Pancreas (tissue), 10 donors: Measurements from ENCODE around the gene S100A1. TPM values are rescaled to one million over a fixed set of nuclear protein-coding genes. Genes with fewer than 3 reads are reported as not detected.

Experiments
- ATAC-seq, 4 donors: fragments of 200-7000 bp; cut with Tn5 transposase; one replicate each; pipeline versions ENCODE4 v1.8.0 to v1.9.1; 2020; ENCODE audit warnings: mild to moderate bottlenecking in 4 of 4, moderate library complexity in 4 of 4
- DNase-seq, 6 donors: peaks; one replicate each; pipeline ENCODE4 v3.0.0-alpha.2; 2020
- FAIRE-seq: peaks from 2 replicates; lab custom pipeline; 2012; peaks lifted over from hg19 to GRCh38; lab: Jason Lieb, UNC
- H3K27ac ChIP-seq, 4 donors: fragments of 200-600 bp; sonication (generic); 1 replicate in 3 of 4; 2 replicates in 1 of 4; pipeline versions ENCODE4 v1.5.0 to v1.8.0; 2020
- H3K27me3 ChIP-seq, 4 donors: fragments of 200-600 bp; one replicate each; pipeline ENCODE4 v1.8.0; 2021
- H3K36me3 ChIP-seq, 3 donors: fragments of 200-600 bp; sonication (generic) in 1 of 3; one replicate each; pipeline versions ENCODE4 v1.5.0 to v1.8.0; 2020 to 2021
- H3K4me1 ChIP-seq, 3 donors: fragments of 200-600 bp; one replicate each; pipeline ENCODE4 v1.8.0; 2021
- H3K4me3 ChIP-seq, 4 donors: fragments of 200-600 bp; sonication (generic) in 2 of 4; one replicate each; pipeline versions ENCODE4 v1.5.0 to v1.8.0; 2020 to 2021
- H3K9me3 ChIP-seq, 4 donors: fragments of 200-600 bp; one replicate each; pipeline ENCODE4 v1.8.0; 2021
- CTCF ChIP-seq, 4 donors: fragments of 200-600 bp; sonication (generic) in 3 of 4; IDR thresholded peaks; one replicate each; pipeline versions ENCODE4 v1.5.0 to v1.8.0; 2021; ENCODE audit warnings: antibody characterized with exemption in 4 of 4
- WGBS, 2 donors: extraction: QIAGEN DNeasy Blood & Tissue Kit; methylation state at CpG; one replicate each; pipeline ENCODE4 v1.1.7; 2013; 5-methylcytosine and 5-hydroxymethylcytosine counted together
- intact Hi-C, 3 donors: fragments of 100-400 bp; cut with DNase I; formaldehyde crosslinking; loops; one replicate each; pipeline versions ENCODE4 v1.11.1 to v1.14.2; 2022
- polyA plus RNA-seq, 2 donors: library from polyadenylated mRNA; stranded (reverse); fragments of 200-250 nt; gene quantifications; one replicate each; pipeline ENCODE4 v1.2.3, GENCODE V29; 2013
- total RNA-seq, 6 donors: library from RNA; stranded (reverse); fragmentation: NEBNext Ultra II Directional in 4 of 6; extraction: Animal tissue kit (Norgen Biotek cat#: 25700) in 4 of 6; gene quantifications; one replicate each; pipeline versions ENCODE4 v1.2.1 to v1.2.4, GENCODE V29; 2021 to 2023
- donor health status: healthy with polysubstance abuse.
- donor health status: DM: no; HTN: no; CAD: no; lungs with moderate emphysema.
- donor health status: DM: no; HTN: no; CAD: no.
- donor health status: control.
- donor health status: control.
- donor health status: Bipolar disorder and iron deficiency.
- donor health status: DM: yes; HTN: yes; CAD: no.
- donor health status: DM: no; HTN: no; CAD: no.
- donor health status: DM: no; HTN: no; CAD: no.
- donor health status: DM: yes; HTN: yes; CAD: no.

S100A1 gene
- total and polyA plus RNA-seq, 8 donors, result 1.9 to 14.0 (median 4.0) TPM

GRCh38 chr1:153608742-153609584 lies 19.3 kb upstream of the S100A1 start:
- ATAC-seq, result peak in 3 of 4 donors; percentile 6 to 55 (median 32)
- peaks cover 0 to 11% (median 0%) of the 10 kb centered on the region in 3 donors for H3K36me3 ChIP-seq
- H3K27me3 ChIP-seq, result no peaks in the 10 kb centered on the region
- TF ChIP-seq CTCF (IDR thresholded peaks at IDR 0.05), result no peak
- peak overlapping the region in 1 of 4 donors; percentile 18 for H3K4me3 ChIP-seq
- DNase-seq, result peak in 2 of 6 donors; percentile 52 to 62
- intact Hi-C loops, result no loop called here
- peak overlapping the region in 2 of 4 donors; percentile 46 to 73 for H3K27ac ChIP-seq
- H3K9me3 ChIP-seq, result no peaks in the 10 kb centered on the region
- no peaks in the 10 kb centered on the region for H3K4me1 ChIP-seq
- WGBS, 2 donors, result 72 to 76% methylated on average over 19 of the region's 19 CpGs
- FAIRE-seq, result no peak

GRCh38 chr1:153609585-153609907 lies 18.7 kb upstream of the S100A1 start:
- 57 to 64% methylated on average over 6 of the region's 6 CpGs for WGBS, 2 donors
- FAIRE-seq (no peak), DNase-seq (no peak), ATAC-seq (no peak)
- H3K4me1 ChIP-seq, result no peaks in the 10 kb centered on the region
- TF ChIP-seq CTCF (IDR thresholded peaks at IDR 0.05), result no peak
- H3K9me3 ChIP-seq, result no peaks in the 10 kb centered on the region
- no peak overlapping the region for H3K4me3 ChIP-seq
- H3K36me3 ChIP-seq, result peaks cover 0 to 11% (median 0%) of the 10 kb centered on the region in 3 donors
- H3K27me3 ChIP-seq, result no peaks in the 10 kb centered on the region
- intact Hi-C loops, result no loop called here
- H3K27ac ChIP-seq, result peak overlapping the region in 2 of 4 donors; percentile 46 to 73

GRCh38 chr1:153610334-153610733 lies 17.9 kb upstream of the S100A1 start:
- DNase-seq (no peak), FAIRE-seq (no peak), ATAC-seq (no peak)
- Histone ChIP-seq H3K9me3 (no peaks in the 10 kb centered on the region), H3K36me3 (peaks cover 0 to 11% (median 0%) of the 10 kb centered on the region in 3 donors), H3K27me3 (no peaks in the 10 kb centered on the region), H3K4me3 (no peak overlapping the region), H3K4me1 (no peaks in the 10 kb centered on the region), H3K27ac (peak overlapping the region in 1 of 4 donors; percentile 73)
- intact Hi-C loops, result no loop called here
- WGBS, 2 donors, result 66 to 89% methylated on average over 4 of the region's 4 CpGs
- TF ChIP-seq CTCF (IDR thresholded peaks at IDR 0.05), result no peak

GRCh38 chr1:153610811-153611301 lies 17.4 kb upstream of the S100A1 start:
- H3K27ac ChIP-seq, result no peak overlapping the region
- no peaks in the 10 kb centered on the region for H3K9me3 ChIP-seq
- ATAC-seq (no peak), FAIRE-seq (no peak), DNase-seq (peak in 1 of 6 donors; percentile 14)
- peaks cover 0 to 11% (median 0%) of the 10 kb centered on the region in 3 donors for H3K36me3 ChIP-seq
- H3K4me1 ChIP-seq, result no peaks in the 10 kb centered on the region
- no peaks in the 10 kb centered on the region for H3K27me3 ChIP-seq
- H3K4me3 ChIP-seq, result no peak overlapping the region
- no peak for TF ChIP-seq CTCF (IDR thresholded peaks at IDR 0.05)
- intact Hi-C loops, result no loop called here
- WGBS, 2 donors, result 84 to 89% methylated on average over 7 of the region's 7 CpGs

- Histone ChIP-seq H3K27ac (no peak overlapping the region), H3K9me3 (no peaks in the 10 kb centered on the region), H3K4me1 (peaks cover 0 to 2% (median 0%) of the 10 kb centered on the region in 3 donors), H3K27me3 (no peaks in the 10 kb centered on the region), H3K4me3 (no peak overlapping the region), H3K36me3 (peaks cover 0 to 11% (median 0%) of the 10 kb centered on the region in 3 donors)
- WGBS, 2 donors, result 65 to 83% methylated on average over 1 of the region's 1 CpG
- intact Hi-C loops, result no loop called here
- ATAC-seq (no peak), DNase-seq (no peak), FAIRE-seq (no peak)
- TF ChIP-seq CTCF (IDR thresholded peaks at IDR 0.05), result no peak
Observed at GRCh38 chr1:153611356-153611755, 16.9 kb upstream of the S100A1 start.
